Skin of body (tissue), 2 donors: ENCODE data around the gene MYOCD. TPM values are rescaled to one million over a fixed set of nuclear protein-coding genes. Genes with fewer than 3 reads are reported as not detected.

Experiments used
- DNase-seq: peaks from one replicate; lab custom pipeline; 2025; lab: John Stamatoyannopoulos, UW
- total RNA-seq: library from RNA; depleted of rRNA; stranded (reverse); fragments of >200 nt; gene quantifications from one replicate; pipeline ENCODE4 v1.2.3, GENCODE V29; 2014

The MYOCD gene
- total RNA-seq, 1 donor from 2014 or later: 1.9 TPM

- DNase-seq: no peak
Measured at GRCh38 chr17:12756786-12757185, 91.1 kb downstream of the MYOCD start.

GRCh38 chr17:12759090-12759489 lies 93.4 kb downstream of the MYOCD start:
- no peak for DNase-seq

- DNase-seq: no peak
Measured at GRCh38 chr17:12765548-12765947, 99.9 kb downstream of the MYOCD start.

- no peak for DNase-seq
Measured at GRCh38 chr17:12768255-12768654, 102.6 kb downstream of the MYOCD start.

- no peak for DNase-seq
Measured at GRCh38 chr17:12769981-12770380, 104.3 kb downstream of the MYOCD start.

- no peak for DNase-seq
Measured at GRCh38 chr17:12773153-12773552, 107.5 kb downstream of the MYOCD start.

GRCh38 chr17:12789075-12789480 lies 123.4 kb downstream of the MYOCD start:
- DNase-seq: no peak

GRCh38 chr17:12789481-12790248 lies 124.0 kb downstream of the MYOCD start, which contains the start of gene ARHGAP44:
Gene ARHGAP44, plus strand, starts transcription at chr17:12789498. Its CDS starts 341 bp downstream, at chr17:12789839.
- DNase-seq: no peak

- no peak for DNase-seq
Measured at GRCh38 chr17:12790249-12791106, 124.8 kb downstream of the MYOCD start.

GRCh38 chr17:12794919-12795532 lies 129.3 kb downstream of the MYOCD start:
- DNase-seq: no peak

GRCh38 chr17:12800855-12801365 lies 135.2 kb downstream of the MYOCD start:
- no peak for DNase-seq

- DNase-seq: no peak
Measured at GRCh38 chr17:12806630-12807029, 140.9 kb downstream of the MYOCD start.

- no peak for DNase-seq
Measured at GRCh38 chr17:12808723-12809122, 143.0 kb downstream of the MYOCD start.

- no peak for DNase-seq
Measured at GRCh38 chr17:12812877-12813276, 147.2 kb downstream of the MYOCD start.

GRCh38 chr17:12813664-12814063 lies 148.0 kb downstream of the MYOCD start:
- DNase-seq: no peak

- no peak for DNase-seq
Measured at GRCh38 chr17:12814718-12815117, 149.0 kb downstream of the MYOCD start.

GRCh38 chr17:12815642-12816141 lies 150.0 kb downstream of the MYOCD start:
- DNase-seq: no peak
